ENCODE data around the gene POLR1C.

POLR1C gene

GRCh38 chr6:43493230-43493629 is 23.7 kb upstream of the POLR1C start:
- H4K20me1 ChIP-seq (ENCODE audit: insufficient read depth, low read length): peaks cover 29% of the 10 kb centered on the region
- H3K27me3 ChIP-seq (ENCODE audit: insufficient read depth, low read length, poor library complexity): no peaks in the 10 kb centered on the region
- peaks cover 21% of the 10 kb centered on the region for H3K36me3 ChIP-seq (ENCODE audit: insufficient read depth, low read length)
- H2AFZ ChIP-seq (ENCODE audit: low read depth, low read length): no peak overlapping the region
- DNase-seq (no peak), ATAC-seq (ENCODE audit: insufficient read depth, low read depth) (no peak)
- no peak for TF ChIP-seq CTCF (IDR thresholded peaks at IDR 0.05; ENCODE audit: borderline replicate concordance, extremely low read depth, low read length, poor library complexity, severe bottlenecking)
- no peak for TF ChIP-seq EZH2 (IDR thresholded peaks at IDR 0.05; ENCODE audit: borderline replicate concordance, low read depth, low read length, severe bottlenecking)
- H3K79me2 ChIP-seq (ENCODE audit: insufficient read depth, low read length): peaks cover 17% of the 10 kb centered on the region
- H3K9ac ChIP-seq (ENCODE audit: low read depth, low read length): no peak overlapping the region
- no peak overlapping the region for H3K4me2 ChIP-seq (ENCODE audit: insufficient read depth, low read length)
- H3K9me3 ChIP-seq (ENCODE audit: insufficient read depth, low read length, severe bottlenecking): no peaks in the 10 kb centered on the region
- no peak overlapping the region for H3K27ac ChIP-seq (ENCODE audit: low read length)
- H3K4me1 ChIP-seq (ENCODE audit: insufficient read depth, low read length): no peaks in the 10 kb centered on the region
- no peak overlapping the region for H3K4me3 ChIP-seq (ENCODE audit: low read depth in 1 of 2, low read length in 2 of 2)

GRCh38 chr6:43493833-43494232 is 23.1 kb upstream of the POLR1C start:
- Histone ChIP-seq H3K4me3 (ENCODE audit: low read depth in 1 of 2, low read length in 2 of 2) (no peak overlapping the region), H3K27me3 (ENCODE audit: insufficient read depth, low read length, poor library complexity) (no peaks in the 10 kb centered on the region), H3K9me3 (ENCODE audit: insufficient read depth, low read length, severe bottlenecking) (no peaks in the 10 kb centered on the region), H3K9ac (ENCODE audit: low read depth, low read length) (no peak overlapping the region), H3K4me2 (ENCODE audit: insufficient read depth, low read length) (no peak overlapping the region), H2AFZ (ENCODE audit: low read depth, low read length) (no peak overlapping the region), H3K4me1 (ENCODE audit: insufficient read depth, low read length) (no peaks in the 10 kb centered on the region), H3K27ac (ENCODE audit: low read length) (no peak overlapping the region), H3K36me3 (ENCODE audit: insufficient read depth, low read length) (peaks cover 27% of the 10 kb centered on the region), H4K20me1 (ENCODE audit: insufficient read depth, low read length) (peaks cover 29% of the 10 kb centered on the region), H3K79me2 (ENCODE audit: insufficient read depth, low read length) (peaks cover 15% of the 10 kb centered on the region)
- no peak for ATAC-seq (ENCODE audit: insufficient read depth, low read depth)
- no peak for TF ChIP-seq EZH2 (IDR thresholded peaks at IDR 0.05; ENCODE audit: borderline replicate concordance, low read depth, low read length, severe bottlenecking)
- TF ChIP-seq CTCF (IDR thresholded peaks at IDR 0.05; ENCODE audit: borderline replicate concordance, extremely low read depth, low read length, poor library complexity, severe bottlenecking): no peak
- DNase-seq: no peak

DNA sequence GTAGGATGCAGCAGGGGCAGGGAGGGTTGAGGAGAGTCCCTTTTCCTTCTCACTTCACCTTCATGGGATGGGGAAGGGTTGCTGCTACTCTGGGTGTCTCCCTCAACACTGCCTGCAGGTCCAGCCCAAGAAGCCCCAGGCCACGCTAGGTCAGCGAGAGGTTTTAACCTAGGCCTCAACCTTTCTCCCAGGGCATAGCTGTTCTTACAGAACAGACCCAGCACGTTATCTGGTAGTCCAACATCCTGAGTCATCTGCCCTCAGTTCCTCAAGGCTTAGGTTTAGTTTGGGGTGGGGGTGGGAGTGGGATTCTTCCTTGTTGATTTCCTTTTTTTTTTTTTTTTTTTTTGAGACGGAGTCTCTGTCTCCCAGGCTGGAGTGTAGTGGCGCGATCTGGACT is 22.6 kb upstream of the POLR1C start:
- Histone ChIP-seq H2AFZ (ENCODE audit: low read depth, low read length) (no peak overlapping the region), H3K9me3 (ENCODE audit: insufficient read depth, low read length, severe bottlenecking) (no peaks in the 10 kb centered on the region), H4K20me1 (ENCODE audit: insufficient read depth, low read length) (peaks cover 29% of the 10 kb centered on the region), H3K27ac (ENCODE audit: low read length) (no peak overlapping the region), H3K9ac (ENCODE audit: low read depth, low read length) (no peak overlapping the region), H3K4me1 (ENCODE audit: insufficient read depth, low read length) (no peaks in the 10 kb centered on the region), H3K36me3 (ENCODE audit: insufficient read depth, low read length) (peaks cover 31% of the 10 kb centered on the region), H3K4me3 (ENCODE audit: low read depth in 1 of 2, low read length in 2 of 2) (no peak overlapping the region), H3K79me2 (ENCODE audit: insufficient read depth, low read length) (peaks cover 13% of the 10 kb centered on the region), H3K4me2 (ENCODE audit: insufficient read depth, low read length) (no peak overlapping the region), H3K27me3 (ENCODE audit: insufficient read depth, low read length, poor library complexity) (no peaks in the 10 kb centered on the region)
- ATAC-seq (ENCODE audit: insufficient read depth, low read depth) (no peak), DNase-seq (no peak)
- TF ChIP-seq EZH2 (IDR thresholded peaks at IDR 0.05; ENCODE audit: borderline replicate concordance, low read depth, low read length, severe bottlenecking) (no peak), CTCF (IDR thresholded peaks at IDR 0.05; ENCODE audit: borderline replicate concordance, extremely low read depth, low read length, poor library complexity, severe bottlenecking) (no peak)

- H3K9me3 ChIP-seq (ENCODE audit: insufficient read depth, low read length, severe bottlenecking): no peaks in the 10 kb centered on the region
- no peak for DNase-seq
- no peak for TF ChIP-seq CTCF (IDR thresholded peaks at IDR 0.05; ENCODE audit: borderline replicate concordance, extremely low read depth, low read length, poor library complexity, severe bottlenecking)
- no peak for TF ChIP-seq EZH2 (IDR thresholded peaks at IDR 0.05; ENCODE audit: borderline replicate concordance, low read depth, low read length, severe bottlenecking)
- ATAC-seq (ENCODE audit: insufficient read depth, low read depth): no peak
- no peaks in the 10 kb centered on the region for H3K27me3 ChIP-seq (ENCODE audit: insufficient read depth, low read length, poor library complexity)
- peaks cover 31% of the 10 kb centered on the region for H3K36me3 ChIP-seq (ENCODE audit: insufficient read depth, low read length)
- no peak overlapping the region for H3K4me3 ChIP-seq (ENCODE audit: low read depth in 1 of 2, low read length in 2 of 2)
- H3K79me2 ChIP-seq (ENCODE audit: insufficient read depth, low read length): peaks cover 13% of the 10 kb centered on the region
- no peaks in the 10 kb centered on the region for H3K4me1 ChIP-seq (ENCODE audit: insufficient read depth, low read length)
- H3K27ac ChIP-seq (ENCODE audit: low read length): no peak overlapping the region
- no peak overlapping the region for H3K4me2 ChIP-seq (ENCODE audit: insufficient read depth, low read length)
- H3K9ac ChIP-seq (ENCODE audit: low read depth, low read length): no peak overlapping the region
- no peak overlapping the region for H2AFZ ChIP-seq (ENCODE audit: low read depth, low read length)
- peaks cover 29% of the 10 kb centered on the region for H4K20me1 ChIP-seq (ENCODE audit: insufficient read depth, low read length)
Observed at GRCh38 chr6:43494766-43495165, 22.1 kb upstream of the POLR1C start.
